ENCODE results near the gene BRD7.
A peak's percentile ranks its signal among the peaks of the same experiment; 100 is the strongest.

Gene BRD7

DNA sequence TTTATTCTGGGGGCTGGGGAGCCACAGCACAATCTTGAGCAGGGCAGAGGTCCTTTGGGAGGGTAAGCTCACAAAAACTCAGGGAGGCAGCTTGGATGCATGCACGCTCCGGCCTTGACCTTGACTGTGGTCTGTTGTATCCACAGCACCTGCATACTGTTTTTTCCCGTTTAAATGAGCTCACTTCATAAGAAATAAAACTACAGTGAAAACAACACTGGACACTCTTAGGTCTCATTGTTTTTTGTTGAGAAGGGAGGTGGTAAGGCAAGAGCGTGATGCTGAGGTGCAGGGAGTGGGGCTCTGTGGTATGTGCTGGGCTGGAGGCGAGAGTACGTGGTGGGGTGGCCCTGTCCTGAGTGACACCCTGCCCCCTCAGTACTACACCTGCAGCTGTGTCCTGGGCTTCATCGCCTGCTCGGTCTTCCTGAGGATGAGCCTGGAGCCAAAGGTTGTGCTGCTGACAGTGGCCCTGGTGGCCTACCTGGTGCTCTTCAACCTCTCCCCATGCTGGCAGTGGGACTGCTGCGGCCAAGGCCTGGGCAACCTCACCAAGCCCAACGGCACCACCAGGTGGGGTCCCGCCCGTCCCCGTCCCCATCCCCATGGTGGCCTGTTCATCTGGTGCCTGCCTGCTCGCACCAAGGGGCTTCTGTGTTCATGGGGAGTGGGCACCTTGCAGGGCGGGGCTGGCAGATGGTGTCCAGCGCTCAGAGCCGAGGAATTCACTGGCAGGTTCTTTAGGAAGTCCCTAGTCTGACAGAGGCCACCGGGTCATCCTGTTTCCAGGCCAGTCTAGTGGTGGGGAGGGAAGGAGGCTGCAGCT is 58.3 kb downstream of the BRD7 start:
- in situ Hi-C loops (cut with HindIII; ENCODE audit: low pct_ligation_motif_present, low pct_unique_long_range_greater_than_20kb, low sequenced_read_pairs), result no loop called here
- DNase-seq, result no peak

DNA sequence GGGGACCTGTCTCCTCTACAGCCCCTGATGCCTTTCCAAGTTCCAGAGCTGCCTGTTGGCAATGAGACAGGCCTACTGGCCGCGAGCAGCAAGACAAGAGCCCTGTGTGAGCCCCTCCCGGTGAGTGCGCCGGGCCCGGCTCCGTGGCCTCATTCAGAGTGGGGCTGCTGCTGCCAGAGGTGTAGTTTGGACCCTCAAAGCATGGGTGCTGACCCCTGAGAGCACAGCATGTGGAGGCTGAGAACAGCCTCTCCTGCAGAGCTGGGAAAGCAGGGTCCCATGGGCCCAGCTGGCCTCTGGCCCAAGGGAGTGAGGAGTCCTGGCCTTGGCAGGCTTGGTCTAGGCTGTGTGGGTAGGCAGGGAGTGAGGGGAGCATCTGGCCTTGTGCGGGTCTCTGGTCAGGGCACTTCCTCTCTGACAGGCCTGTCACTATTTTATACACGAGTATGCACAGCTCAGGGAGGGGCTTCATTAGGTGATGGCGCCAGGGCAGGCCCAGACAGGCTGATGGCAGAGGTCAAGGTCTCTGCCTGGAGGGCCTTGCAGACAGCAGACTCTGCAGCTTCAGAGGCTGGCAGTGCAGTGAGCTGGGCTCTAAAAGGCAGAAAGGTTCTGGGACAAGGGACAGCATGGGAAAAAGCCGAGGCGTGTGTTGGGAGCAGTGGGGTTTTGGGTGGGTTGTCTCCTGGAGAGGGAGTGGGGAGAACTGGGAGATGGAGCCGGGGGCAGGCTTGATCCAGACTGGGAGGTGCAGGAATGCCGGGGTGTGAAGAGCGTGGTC is 59.1 kb downstream of the BRD7 start:
- no peak for DNase-seq
- in situ Hi-C loops (cut with HindIII; ENCODE audit: low pct_ligation_motif_present, low pct_unique_long_range_greater_than_20kb, low sequenced_read_pairs), result no loop called here

GRCh38 chr16:50309156-50309526 is 59.6 kb downstream of the BRD7 start:
- in situ Hi-C loops (cut with HindIII; ENCODE audit: low pct_ligation_motif_present, low pct_unique_long_range_greater_than_20kb, low sequenced_read_pairs), result no loop called here

DNA sequence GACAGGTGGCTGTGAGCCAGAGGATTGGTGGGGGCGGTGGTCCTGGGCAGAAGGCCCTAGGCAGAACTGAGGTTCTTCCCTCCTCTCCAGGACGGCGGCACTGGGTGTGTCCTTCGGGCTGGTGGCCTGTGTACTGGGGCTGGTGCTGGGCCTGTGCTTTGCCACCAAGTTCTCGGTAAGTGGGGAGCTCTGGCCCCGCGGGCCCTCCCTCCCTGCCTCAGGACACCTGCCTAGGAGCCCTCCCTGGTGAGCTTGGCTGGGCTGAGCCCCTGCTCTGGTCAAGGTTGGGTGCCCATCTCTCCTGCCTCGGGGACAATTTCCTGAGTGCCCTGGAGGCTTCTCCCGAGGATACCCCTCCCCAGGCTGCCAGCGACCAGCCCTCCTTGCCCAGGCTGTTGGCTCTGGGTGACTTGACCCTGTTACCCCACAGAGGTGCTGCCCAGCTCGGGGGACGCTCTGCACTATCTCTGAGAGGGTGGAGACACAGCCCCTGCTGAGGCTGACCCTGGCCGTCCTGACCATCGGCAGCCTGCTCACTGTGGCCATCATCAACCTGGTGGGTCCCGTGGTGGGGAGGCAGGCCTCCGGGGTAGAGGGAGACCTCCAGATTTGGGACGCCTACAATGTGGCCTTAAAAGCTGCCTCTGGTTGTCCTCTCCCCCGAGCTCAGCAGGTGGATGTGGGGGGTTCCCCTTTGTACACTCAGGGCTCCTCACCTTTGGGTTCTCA is 60.4 kb downstream of the BRD7 start:
- no peak for DNase-seq
- in situ Hi-C loops (cut with HindIII; ENCODE audit: low pct_ligation_motif_present, low pct_unique_long_range_greater_than_20kb, low sequenced_read_pairs), result no loop called here

More at GRCh38 chr16:50309156-50309526, 59.6 kb downstream of the BRD7 start:
- no peak for DNase-seq

DNA sequence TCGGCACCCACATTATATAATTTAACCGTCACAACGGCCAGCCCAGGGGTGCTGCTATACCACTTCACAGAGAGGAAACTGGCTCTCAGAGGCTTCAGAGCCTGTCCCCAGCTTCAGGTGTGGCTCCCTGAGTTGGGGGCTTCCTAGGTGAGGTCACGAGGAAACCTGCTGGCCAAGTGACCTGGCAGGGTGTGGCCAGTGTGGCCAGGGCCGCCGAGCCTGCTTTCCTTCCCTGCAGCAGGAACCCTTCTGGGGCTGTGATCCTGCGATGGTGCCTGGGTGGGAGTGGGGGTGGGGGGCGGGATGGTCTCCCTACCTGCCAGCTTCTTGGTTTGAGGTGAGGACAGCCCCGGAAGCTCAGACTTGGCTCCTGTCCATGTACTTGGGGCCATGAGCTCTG is 62.5 kb downstream of the BRD7 start:
- no peak for DNase-seq
- in situ Hi-C loops (cut with HindIII; ENCODE audit: low pct_ligation_motif_present, low pct_unique_long_range_greater_than_20kb, low sequenced_read_pairs), result no loop called here

DNA sequence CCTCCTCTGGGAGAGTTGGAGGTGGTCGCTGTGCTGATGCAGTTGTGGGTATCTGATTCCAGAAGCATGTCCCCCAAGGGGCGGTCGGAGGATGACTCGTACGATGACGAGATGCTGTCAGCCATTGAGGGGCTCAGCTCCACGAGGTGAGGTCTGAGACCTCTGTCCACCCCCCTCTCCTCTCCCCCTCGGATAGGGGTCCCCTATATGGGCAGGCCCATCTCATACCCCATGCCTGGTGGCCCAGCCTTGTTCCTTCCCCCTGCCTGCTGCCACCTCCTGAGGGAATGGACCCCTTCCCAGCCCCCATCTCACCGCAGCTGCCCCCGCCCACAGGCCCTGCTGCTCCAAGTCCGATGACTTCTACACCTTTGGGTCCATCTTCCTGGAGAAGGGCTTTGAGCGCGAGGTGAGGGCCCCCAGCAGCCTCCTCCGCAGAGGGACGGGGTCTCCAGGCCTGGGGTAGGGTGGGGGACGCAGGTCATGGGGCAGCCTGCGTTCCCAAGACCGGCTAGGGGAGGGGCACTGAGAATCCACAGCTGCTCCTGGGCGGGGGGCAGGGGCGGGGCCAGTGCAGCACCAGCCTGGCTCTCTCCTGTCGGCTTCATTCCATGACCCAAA is 63.2 kb downstream of the BRD7 start:
- no peak for DNase-seq
- in situ Hi-C loops (cut with HindIII; ENCODE audit: low pct_ligation_motif_present, low pct_unique_long_range_greater_than_20kb, low sequenced_read_pairs), result no loop called here

GRCh38 chr16:50304467-50305440 is 64.0 kb downstream of the BRD7 start:
- no peak for DNase-seq
- in situ Hi-C loops (cut with HindIII; ENCODE audit: low pct_ligation_motif_present, low pct_unique_long_range_greater_than_20kb, low sequenced_read_pairs), result no loop called here

DNA sequence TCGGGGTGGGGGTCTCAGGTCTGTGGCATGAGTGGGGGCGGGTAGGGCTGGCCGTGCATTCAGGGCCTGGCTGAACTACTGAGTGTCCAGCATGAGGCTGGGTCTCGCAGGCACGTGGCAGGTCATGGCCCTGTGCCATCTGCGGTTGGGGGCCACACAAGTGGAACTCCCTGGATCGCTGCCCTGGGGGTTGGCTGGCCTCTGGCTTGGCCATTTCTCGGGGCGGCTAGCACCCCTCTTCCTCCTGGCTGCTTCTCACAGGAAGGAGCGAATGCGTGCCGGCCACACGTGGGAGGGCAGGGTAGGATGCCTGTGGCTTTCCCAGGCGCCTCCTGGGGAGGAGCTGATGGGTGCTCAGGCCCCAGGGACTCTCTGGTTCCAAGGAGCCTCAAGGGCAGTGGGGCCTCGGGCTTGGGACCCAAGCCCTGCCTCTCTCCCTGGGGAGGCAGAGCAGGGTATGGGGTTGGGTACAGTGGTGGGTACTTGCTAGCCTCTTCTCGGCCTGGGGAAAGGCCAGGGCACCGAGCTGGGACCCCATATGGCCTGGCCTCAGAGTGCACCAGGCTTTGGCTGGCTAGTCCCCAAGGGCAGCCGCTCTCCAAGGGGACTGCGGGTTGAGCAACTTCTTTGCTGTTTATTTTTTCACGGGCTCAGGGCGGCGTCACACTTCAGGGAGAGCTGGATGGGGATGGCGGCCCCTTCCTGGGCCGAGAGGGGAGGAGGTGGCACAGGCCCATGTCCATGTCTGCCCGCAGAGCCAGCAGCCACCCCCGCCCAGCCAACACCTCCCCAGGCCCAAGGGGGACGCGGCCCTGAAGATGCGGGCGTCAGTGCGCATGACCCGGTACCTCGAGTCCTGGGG is 65.0 kb downstream of the BRD7 start:
- DNase-seq, result no peak
- in situ Hi-C loops (cut with HindIII; ENCODE audit: low pct_ligation_motif_present, low pct_unique_long_range_greater_than_20kb, low sequenced_read_pairs), result no loop called here

- DNase-seq, result no peak
- in situ Hi-C loops (cut with HindIII; ENCODE audit: low pct_ligation_motif_present, low pct_unique_long_range_greater_than_20kb, low sequenced_read_pairs), result no loop called here
These were observed 65.7 kb downstream of the BRD7 start for GRCh38 chr16:50303041-50303604.

GRCh38 chr16:50302472-50303005 is 66.2 kb downstream of the BRD7 start:
- in situ Hi-C loops (cut with HindIII; ENCODE audit: low pct_ligation_motif_present, low pct_unique_long_range_greater_than_20kb, low sequenced_read_pairs), result no loop called here
- DNase-seq, result no peak

DNA sequence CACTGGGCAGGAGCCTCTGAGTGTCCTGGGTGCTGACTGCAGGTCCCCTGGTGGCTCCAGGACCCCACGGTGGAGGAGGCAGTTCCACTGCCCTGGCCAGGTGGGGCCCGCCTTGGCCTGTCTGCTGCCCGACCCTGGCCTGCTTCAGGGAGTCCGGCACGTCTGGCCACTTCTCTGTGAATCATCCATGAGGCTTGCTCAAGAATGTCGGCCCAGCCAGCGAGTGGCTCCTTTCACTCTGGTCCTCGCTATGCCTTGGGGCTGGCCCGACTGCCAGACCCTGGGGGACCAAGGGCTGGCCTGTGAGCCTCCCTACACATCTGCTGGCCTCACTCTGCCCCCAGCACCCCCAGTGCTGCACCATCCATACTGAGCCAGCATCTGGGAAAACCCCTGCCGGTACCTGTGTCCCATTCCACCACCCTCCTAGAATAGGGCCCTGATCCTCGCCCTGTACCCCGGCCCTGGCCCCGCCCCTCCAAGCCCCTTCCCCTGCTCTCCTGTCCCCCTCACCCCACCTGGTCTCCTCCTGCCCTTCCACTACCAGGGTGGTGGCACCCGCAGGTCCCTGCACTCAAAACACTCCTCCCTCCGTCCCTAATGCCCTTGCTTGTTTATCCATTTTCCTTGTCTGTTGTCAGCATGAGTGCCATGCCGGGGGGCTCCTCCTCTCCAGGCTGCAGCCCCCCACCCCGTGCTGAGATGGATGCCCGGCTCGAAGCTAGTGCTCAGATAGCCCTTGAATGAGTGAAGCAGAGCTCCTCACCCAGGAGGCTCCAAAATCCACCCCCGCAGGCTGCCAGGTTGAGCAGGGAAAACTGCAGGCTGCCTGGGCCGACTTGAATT is 66.9 kb downstream of the BRD7 start:
- in situ Hi-C loops (cut with HindIII; ENCODE audit: low pct_ligation_motif_present, low pct_unique_long_range_greater_than_20kb, low sequenced_read_pairs), result no loop called here
- peak; percentile 73 for DNase-seq

- DNase-seq, result no peak
- in situ Hi-C loops (cut with HindIII; ENCODE audit: low pct_ligation_motif_present, low pct_unique_long_range_greater_than_20kb, low sequenced_read_pairs), result no loop called here
These were observed 67.7 kb downstream of the BRD7 start for GRCh38 chr16:50300942-50301625.

DNA sequence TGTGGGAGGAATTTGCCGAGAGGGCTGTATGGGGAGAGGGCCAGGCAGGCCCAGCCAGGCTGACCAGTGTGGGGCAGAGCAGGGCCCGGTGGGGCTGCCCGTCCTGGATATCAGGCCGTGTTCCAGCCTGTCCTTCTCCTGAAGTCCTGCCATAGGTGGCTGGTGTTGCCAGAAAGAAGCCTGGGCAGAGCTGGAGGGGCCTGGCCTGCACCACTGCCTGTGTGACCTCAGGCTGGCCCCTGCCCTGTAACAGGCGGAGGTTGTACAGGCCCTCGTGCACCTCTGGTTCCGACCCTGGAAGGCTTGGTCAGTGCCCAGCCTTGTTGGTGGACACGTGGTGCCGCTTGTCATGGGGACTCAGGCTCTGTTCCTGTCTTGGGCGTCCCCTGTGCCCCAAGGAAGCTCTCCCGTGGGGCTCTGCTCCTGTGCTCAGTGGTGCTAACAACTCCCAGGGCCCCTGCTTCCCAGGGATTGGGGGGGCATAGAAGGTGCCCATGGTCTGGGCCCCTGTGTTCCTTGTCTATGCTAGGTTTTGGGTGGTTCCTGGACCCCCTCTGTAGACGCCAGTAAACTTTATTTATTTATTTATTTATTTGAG is 69.2 kb downstream of the BRD7 start:
- DNase-seq, result no peak
- in situ Hi-C loops (cut with HindIII; ENCODE audit: low pct_ligation_motif_present, low pct_unique_long_range_greater_than_20kb, low sequenced_read_pairs), result no loop called here

GRCh38 chr16:50298591-50299507 is 69.9 kb downstream of the BRD7 start:
- DNase-seq, result no peak
- in situ Hi-C loops (cut with HindIII; ENCODE audit: low pct_ligation_motif_present, low pct_unique_long_range_greater_than_20kb, low sequenced_read_pairs), result no loop called here
